GOT3 (cell line): ENCODE results near the gene CERS4.
"Not testable (repeated sequence)": the region's sequence is repeated elsewhere in the genome, so short reads cannot be mapped to it uniquely, and the experiment has no call there.

Experiments
- DNase-seq: peaks from one replicate; lab custom pipeline; 2025; ENCODE audit warnings: mixed read lengths; lab: John Stamatoyannopoulos, UW

Gene CERS4

GRCh38 chr19:8208922-8209461, at the start of gene CERS4:
TSS of gene CERS4 (plus strand) at chr19:8209370. CDS start at chr19:8251077, 41,707 bp downstream.
- no peak for DNase-seq

GRCh38 chr19:8161135-8161646, 48.0 kb upstream of the CERS4 start:
- no peak for DNase-seq

GRCh38 chr19:8163759-8164158, 45.4 kb upstream of the CERS4 start:
- no peak for DNase-seq

GRCh38 chr19:8167985-8168384, 41.2 kb upstream of the CERS4 start:
- DNase-seq = no peak

- DNase-seq = no peak
Measured at GRCh38 chr19:8168537-8168936, 40.6 kb upstream of the CERS4 start.

GRCh38 chr19:8174706-8175105, 34.5 kb upstream of the CERS4 start:
- no peak for DNase-seq

- DNase-seq = no peak
Measured at GRCh38 chr19:8180018-8180417, 29.2 kb upstream of the CERS4 start.

GRCh38 chr19:8184274-8184673, 24.9 kb upstream of the CERS4 start:
- DNase-seq = no peak

- DNase-seq = no peak
Measured at GRCh38 chr19:8185343-8186068, 23.7 kb upstream of the CERS4 start.

GRCh38 chr19:8192221-8192820, 16.8 kb upstream of the CERS4 start:
- DNase-seq = no peak

GRCh38 chr19:8194528-8195267, 14.5 kb upstream of the CERS4 start:
- DNase-seq = no peak

GRCh38 chr19:8196271-8196927, 12.8 kb upstream of the CERS4 start:
- DNase-seq = no peak

GRCh38 chr19:8203288-8204120, 5.7 kb upstream of the CERS4 start:
- DNase-seq = not testable (repeated sequence)

- no peak for DNase-seq
Measured at GRCh38 chr19:8204961-8205360, 4.2 kb upstream of the CERS4 start.

- DNase-seq = no peak
Measured at GRCh38 chr19:8206147-8207087, 2.8 kb upstream of the CERS4 start.

GRCh38 chr19:8207326-8207725, 1.8 kb upstream of the CERS4 start:
- not testable (repeated sequence) for DNase-seq

GRCh38 chr19:8208119-8208921, 850 bp upstream of the CERS4 start:
- no peak for DNase-seq

GRCh38 chr19:8209462-8210378, 550 bp downstream of the CERS4 start:
- no peak for DNase-seq
